ENCODE measurements around the gene THAP3.

Gene THAP3

DNA sequence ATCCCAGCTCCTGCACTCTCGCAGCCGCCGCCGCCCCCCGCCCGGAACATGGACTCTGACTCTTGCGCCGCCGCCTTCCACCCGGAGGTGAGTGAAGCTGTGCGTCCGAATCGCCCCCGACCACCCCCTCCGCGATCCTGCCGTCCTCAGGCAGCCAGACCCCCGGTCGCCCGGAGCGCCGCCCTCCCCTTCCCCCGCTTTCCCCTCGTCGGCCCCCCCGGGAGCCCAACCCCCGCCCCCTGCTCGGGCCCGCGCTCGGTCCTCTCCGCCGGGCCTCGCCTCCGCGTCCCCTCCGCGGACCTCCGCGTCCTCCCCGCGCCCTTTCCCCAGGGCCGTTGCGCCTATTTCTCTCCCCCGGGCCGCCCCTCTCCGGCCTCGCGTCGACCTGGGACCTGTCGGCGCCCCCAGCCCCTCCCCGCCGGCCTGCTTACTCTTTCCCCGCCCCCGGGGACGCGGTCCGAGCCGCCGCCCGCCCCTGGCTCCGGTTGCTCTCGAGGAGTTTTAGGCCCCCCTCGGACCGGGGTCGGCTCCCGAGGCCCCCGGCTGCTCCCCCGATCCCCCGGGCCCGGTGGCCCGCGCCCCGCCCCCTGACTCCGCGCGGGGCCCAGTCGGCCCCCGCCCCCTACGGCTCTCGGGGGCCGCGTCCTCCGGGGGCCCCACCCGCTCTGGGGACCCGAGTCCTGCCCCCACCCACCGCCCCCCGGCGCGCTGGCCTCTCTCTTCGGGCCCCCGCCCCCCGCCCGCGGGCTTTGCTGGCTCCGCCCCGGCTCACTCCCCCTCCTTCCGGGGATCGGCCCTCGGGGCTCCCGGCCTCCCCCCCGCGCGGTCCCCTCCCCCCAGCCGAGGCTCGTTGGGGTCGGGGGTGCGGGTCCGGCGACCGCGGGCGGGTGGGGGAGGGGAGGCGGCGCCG is 10.4 kb upstream of the THAP3 start:
- peak overlapping the region; percentile 67 for H3K4me3 ChIP-seq (replicated peaks; ENCODE audit: low read depth, low read length)
- TF ChIP-seq, protein P1, sequence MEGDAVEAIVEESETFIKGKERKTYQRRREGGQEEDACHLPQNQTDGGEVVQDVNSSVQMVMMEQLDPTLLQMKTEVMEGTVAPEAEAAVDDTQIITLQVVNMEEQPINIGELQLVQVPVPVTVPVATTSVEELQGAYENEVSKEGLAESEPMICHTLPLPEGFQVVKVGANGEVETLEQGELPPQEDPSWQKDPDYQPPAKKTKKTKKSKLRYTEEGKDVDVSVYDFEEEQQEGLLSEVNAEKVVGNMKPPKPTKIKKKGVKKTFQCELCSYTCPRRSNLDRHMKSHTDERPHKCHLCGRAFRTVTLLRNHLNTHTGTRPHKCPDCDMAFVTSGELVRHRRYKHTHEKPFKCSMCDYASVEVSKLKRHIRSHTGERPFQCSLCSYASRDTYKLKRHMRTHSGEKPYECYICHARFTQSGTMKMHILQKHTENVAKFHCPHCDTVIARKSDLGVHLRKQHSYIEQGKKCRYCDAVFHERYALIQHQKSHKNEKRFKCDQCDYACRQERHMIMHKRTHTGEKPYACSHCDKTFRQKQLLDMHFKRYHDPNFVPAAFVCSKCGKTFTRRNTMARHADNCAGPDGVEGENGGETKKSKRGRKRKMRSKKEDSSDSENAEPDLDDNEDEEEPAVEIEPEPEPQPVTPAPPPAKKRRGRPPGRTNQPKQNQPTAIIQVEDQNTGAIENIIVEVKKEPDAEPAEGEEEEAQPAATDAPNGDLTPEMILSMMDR (IDR thresholded peaks at IDR 0.05; ENCODE audit: low read depth, low read length, missing control alignments) = no peak
- no peak for DNase-seq (ENCODE audit: extremely low read depth, low read depth)

DNA sequence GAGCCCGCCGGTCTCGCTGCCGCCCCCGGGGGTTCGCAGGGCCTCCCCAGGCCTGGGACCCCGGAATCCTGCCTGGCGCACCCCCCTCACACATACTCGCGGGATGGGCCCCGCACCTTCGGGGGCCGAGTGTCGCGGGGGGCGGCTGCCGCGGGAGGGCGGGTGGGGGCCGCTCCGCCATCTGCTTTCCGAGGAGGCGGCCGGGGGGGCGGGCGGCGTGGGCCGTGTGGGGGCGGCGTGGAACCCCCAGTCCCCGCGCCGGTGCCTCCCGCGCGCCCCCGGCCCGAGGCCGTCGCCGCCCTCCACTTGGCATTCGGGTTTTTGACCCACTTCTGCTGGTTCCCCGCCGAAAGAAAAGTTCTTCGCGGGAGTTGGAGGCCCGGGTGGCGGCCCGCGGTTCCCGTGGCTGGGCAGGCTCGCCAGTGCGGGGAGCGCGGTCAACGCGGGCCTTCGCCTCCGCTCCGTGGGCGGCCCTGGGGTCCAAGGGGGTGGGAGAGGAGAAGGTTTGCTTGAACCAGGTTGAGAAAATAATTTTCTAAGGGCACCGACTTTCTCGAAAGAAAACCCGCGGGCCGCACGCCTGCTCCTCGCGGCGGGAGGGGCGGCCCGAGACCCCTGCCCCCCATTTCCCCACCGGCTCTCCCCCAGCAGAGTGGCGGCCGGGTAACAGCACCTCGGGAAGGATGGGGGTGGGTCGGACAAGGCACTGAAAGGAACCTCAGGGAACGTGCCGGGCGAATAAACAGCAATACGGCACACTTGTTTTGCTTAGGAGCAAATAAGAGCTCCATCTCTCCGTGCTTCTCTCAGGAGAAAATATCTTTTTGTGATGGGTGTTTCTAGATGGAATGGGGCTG is 9.5 kb upstream of the THAP3 start:
- TF ChIP-seq, protein P1 (IDR thresholded peaks at IDR 0.05; ENCODE audit: low read depth, low read length, missing control alignments) = no peak
- H3K4me3 ChIP-seq (replicated peaks; ENCODE audit: low read depth, low read length) = peak overlapping the region; percentile 67
- no peak for DNase-seq (ENCODE audit: extremely low read depth, low read depth)

DNA sequence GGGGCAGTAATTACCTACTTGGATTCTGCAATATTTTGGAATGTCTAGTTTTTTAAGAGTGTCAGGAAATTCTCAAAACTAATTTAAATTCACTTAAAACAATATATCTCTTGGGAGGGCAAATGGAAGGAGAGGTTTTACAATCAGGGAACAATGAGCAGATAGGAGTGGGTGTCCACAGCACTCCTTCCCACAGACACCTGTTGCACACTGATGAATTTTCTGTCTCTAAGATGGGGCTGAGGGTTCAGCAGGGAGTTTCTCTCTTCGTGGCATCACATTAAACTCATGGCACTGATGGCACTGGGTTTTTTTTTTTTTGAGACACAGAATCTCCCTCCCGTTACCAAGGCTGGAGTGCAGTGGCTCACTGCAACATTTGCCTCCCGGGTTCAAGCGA is 5.6 kb upstream of the THAP3 start:
- TF ChIP-seq, protein P1 (IDR thresholded peaks at IDR 0.05; ENCODE audit: low read depth, low read length, missing control alignments) = no peak
- no peak for DNase-seq (ENCODE audit: extremely low read depth, low read depth)
- H3K4me3 ChIP-seq (replicated peaks; ENCODE audit: low read depth, low read length) = no peak overlapping the region

DNA sequence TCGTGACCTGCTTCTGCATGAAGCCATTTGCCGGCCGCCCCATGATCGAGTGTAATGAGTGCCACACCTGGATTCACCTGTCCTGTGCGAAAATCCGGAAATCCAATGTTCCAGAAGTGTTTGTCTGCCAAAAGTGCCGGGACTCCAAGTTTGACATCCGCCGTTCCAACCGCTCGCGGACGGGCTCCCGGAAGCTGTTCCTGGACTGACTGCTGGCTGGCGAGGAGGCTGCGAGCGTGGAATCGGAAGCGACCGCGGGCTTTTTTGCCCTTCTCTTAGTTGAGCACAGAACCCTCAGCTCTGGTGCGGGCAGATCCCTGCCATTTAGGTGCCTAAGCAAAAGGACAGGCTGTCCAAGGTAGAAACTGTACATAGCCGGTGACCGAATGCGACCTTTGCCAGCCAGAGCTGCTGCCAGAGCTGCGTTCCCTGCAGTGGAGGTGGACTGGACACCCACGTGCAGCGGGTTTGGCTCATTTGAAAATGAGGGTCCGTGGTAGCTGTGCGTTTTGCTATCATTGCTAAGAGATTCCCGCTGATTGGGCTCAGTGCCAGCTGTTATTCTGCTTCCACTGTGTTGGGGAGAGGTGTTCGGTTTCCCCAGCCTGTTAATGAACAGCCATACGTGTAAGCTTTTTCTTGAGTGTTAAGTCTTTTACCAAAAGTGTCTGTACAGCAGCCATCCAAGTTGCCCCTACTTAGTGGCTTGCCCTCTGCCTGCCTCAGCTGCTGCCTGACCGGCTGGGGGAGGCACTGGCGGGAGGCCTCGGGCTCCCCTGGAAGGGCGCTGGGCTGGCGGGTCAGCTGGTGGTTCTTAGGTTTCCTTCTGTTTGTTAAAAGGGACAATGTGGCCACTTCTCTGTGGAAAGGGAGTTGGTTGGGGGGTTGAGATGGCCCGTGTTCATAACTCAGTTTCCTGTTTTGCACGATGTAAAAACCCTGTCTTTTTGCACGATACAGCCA is 3.0 kb upstream of the THAP3 start:
- no peak for DNase-seq (ENCODE audit: extremely low read depth, low read depth)
- TF ChIP-seq, protein P1 (IDR thresholded peaks at IDR 0.05; ENCODE audit: low read depth, low read length, missing control alignments) = no peak
- H3K4me3 ChIP-seq (replicated peaks; ENCODE audit: low read depth, low read length) = no peak overlapping the region

DNA sequence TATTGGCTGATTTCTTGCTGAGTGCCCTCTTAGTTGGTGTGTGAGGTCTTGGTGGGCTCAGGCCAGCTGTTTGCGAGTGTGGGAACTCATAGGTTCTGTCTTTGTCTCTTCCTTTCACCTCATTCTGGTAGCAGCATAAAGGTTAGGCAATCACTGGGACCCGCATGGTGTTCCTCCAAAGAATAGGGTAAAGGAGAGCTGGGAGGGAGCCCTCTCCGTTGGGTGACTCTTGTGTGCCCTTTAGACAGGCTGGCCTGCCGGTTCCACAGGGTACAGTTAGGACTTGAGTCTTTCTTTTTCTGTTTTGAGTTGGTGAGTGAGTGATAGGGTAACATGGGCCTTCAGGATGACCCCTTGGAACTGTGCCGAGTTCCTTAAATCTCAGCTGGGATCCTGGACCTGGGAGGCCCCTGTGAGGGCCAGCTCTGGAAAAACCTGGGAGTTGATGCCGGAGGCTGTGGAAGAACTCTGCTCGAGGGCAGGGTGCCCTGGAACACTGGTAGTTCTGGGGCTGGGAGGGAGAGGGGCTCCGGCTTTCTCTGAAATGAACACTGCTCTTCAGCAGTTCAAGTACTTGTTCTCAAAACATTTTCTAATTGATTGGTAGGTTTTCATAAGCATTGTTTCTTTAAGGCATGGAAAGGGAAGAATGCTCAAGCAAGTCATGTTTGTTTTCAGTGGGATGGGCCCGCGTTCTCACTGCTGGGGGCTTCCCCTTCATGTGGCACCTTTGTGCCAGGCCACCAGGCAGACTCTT is 2.1 kb upstream of the THAP3 start:
- DNase-seq (ENCODE audit: extremely low read depth, low read depth) = no peak
- TF ChIP-seq, protein P1 (IDR thresholded peaks at IDR 0.05; ENCODE audit: low read depth, low read length, missing control alignments) = no peak
- no peak overlapping the region for H3K4me3 ChIP-seq (replicated peaks; ENCODE audit: low read depth, low read length)

Measured in HFF-Myc (cell line).